HG03565 (cell line): ENCODE results near the gene EML4.
"Not testable (repeated sequence)": the region's sequence is repeated elsewhere in the genome, so short reads cannot be mapped to it uniquely, and the experiment has no call there.

ENCODE experiments used
- ATAC-seq: cut with Tn5 transposase; IDR thresholded peaks from one replicate; pipeline ENCODE4 v1.9.1; 2021; ENCODE audit warnings: mild to moderate bottlenecking, moderate library complexity; ENCODE audit not compliant: unreplicated experiment

EML4 gene, protein sequence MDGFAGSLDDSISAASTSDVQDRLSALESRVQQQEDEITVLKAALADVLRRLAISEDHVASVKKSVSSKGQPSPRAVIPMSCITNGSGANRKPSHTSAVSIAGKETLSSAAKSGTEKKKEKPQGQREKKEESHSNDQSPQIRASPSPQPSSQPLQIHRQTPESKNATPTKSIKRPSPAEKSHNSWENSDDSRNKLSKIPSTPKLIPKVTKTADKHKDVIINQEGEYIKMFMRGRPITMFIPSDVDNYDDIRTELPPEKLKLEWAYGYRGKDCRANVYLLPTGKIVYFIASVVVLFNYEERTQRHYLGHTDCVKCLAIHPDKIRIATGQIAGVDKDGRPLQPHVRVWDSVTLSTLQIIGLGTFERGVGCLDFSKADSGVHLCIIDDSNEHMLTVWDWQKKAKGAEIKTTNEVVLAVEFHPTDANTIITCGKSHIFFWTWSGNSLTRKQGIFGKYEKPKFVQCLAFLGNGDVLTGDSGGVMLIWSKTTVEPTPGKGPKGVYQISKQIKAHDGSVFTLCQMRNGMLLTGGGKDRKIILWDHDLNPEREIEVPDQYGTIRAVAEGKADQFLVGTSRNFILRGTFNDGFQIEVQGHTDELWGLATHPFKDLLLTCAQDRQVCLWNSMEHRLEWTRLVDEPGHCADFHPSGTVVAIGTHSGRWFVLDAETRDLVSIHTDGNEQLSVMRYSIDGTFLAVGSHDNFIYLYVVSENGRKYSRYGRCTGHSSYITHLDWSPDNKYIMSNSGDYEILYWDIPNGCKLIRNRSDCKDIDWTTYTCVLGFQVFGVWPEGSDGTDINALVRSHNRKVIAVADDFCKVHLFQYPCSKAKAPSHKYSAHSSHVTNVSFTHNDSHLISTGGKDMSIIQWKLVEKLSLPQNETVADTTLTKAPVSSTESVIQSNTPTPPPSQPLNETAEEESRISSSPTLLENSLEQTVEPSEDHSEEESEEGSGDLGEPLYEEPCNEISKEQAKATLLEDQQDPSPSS

DNA sequence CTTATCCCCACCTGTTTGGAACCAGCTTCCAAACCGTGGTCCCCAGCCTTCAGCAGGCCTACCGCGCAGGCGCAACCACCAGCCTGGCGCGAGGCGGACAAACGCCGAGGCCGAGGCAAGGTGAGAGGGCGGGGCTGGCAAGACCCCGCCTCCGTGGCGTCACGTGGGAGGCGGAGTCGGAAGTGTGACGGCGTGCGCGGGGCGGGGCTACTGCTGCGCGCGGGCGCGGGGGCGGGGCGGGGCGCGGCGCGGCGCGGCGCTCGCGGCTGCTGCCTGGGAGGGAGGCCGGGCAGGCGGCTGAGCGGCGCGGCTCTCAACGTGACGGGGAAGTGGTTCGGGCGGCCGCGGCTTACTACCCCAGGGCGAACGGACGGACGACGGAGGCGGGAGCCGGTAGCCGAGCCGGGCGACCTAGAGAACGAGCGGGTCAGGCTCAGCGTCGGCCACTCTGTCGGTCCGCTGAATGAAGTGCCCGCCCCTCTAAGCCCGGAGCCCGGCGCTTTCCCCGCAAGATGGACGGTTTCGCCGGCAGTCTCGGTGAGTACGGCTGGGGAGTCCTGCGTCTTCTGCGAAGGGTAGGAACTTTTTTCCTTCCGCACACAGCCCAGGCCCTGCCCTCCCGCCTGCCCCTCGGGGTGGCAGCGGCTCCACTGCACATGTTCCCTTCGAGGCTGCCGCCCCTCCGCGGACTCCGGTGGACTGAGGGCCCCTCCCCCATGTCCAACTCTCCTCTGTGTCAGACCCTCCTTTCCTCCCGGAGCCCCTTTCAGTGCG lies at the start of gene EML4:
TSS of gene EML4 (plus strand) at position 254 of the 774 bp plus-strand sequence. CDS start at position 513, 259 bp downstream.
- ATAC-seq = peak; percentile 77

DNA sequence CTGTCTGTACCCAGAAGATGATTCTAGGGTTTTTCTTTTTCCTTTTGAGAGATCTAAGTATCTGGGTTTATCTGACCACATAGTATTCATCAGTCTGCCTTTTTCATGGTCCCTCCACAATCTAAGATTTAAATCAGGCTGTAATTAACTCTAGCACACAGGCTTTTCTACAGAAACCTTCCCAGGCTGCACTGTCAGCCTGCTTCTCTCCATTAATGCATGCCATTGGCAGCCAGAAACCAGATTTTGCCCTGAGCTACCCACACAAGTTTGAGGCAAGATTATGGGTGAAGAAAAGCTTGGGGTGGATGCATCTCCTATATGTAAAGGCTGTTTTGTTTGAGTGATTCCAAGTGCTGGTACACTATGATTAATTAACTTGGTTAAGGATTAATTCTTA lies 45.7 kb upstream of the EML4 start:
- ATAC-seq = no peak

DNA sequence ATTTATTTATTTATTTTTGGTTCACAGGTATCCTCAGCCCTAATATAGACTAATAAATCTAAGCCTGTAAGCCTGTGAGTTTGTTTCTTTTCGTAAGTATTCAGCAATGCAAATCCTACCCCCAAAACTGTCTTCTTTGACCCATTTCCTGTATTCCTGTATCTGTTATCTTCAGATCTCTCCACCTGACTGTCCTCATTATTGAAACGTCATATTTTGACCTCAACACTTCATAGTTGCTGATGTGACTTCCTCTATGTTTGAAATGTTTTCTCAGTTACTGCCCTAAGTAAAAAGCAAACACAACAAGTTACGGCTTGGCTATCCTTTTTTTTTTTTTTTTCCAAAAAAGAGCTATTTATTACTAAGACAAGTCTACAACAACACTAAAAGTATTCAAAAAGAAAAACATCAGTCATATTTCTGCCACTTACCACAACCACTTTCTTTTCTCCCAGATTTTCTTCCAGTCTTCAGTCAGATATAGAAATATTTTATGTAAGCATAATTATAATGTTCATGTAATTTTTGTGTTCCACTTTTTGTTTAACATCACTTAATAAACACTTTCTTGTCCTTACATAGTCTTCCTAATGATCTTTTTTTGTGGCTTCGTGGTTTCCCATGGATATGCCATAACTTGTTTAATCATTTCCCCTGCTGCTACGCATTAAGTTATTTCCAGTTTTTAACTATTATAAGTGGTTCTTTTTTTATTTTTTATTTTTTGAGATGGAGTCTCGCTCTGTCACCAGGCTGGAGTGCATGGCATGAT lies 45.0 kb upstream of the EML4 start:
- ATAC-seq = peak; percentile 77

DNA sequence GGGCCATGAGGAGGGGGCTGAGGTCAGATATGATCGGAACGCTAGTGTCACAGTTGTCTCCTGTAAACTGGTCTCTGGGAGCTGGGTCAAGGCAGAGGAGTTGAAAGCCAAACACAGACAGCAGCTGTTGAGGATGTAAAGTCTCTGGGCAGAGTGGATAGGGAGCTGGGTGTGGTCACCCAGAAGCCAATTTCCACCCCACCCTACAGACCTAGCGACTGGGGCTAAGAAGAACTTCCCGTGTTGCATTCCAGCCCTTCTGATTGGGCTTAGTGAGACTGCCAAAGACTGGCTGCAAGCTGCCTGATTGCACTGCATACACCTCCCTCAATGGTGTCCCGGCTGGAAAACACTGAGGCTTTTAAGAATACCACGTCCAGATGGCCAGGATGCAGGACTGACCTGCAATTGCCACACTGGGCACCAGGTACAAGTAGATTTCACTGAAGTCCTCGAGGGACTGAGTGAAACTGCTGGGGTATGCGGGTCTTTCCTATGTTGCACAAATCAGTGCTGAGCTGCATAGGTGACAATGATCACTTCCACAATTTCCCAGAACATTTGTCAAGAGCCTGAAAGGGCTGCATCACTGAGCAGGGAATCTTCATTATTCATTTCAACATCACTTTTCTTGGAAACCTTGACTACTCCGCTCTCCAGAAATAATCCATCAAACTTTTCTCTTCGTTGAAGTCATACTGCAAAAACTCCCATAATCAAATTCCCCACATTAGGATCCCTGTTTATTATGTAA lies 43.1 kb upstream of the EML4 start:
- ATAC-seq = no peak

DNA sequence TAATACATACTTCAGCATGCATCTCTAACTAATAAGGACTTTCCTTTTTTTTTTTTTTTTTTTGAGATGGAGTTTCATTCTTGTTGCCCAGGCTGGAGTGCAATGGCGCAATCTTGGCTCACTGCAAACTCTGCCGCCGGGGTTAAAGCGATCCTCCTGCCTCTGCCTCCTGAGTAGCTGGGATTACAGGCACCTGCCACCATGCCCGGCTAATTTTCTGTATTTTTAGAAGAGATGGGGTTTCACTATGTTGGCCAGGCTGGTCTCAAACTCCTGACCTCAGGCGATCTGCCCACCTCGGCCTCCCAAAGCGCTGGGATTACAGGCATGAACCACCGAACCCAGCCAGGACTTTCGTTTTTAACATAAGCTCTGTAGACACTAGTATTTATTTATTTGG lies 42.3 kb upstream of the EML4 start:
- not testable (repeated sequence) for ATAC-seq

DNA sequence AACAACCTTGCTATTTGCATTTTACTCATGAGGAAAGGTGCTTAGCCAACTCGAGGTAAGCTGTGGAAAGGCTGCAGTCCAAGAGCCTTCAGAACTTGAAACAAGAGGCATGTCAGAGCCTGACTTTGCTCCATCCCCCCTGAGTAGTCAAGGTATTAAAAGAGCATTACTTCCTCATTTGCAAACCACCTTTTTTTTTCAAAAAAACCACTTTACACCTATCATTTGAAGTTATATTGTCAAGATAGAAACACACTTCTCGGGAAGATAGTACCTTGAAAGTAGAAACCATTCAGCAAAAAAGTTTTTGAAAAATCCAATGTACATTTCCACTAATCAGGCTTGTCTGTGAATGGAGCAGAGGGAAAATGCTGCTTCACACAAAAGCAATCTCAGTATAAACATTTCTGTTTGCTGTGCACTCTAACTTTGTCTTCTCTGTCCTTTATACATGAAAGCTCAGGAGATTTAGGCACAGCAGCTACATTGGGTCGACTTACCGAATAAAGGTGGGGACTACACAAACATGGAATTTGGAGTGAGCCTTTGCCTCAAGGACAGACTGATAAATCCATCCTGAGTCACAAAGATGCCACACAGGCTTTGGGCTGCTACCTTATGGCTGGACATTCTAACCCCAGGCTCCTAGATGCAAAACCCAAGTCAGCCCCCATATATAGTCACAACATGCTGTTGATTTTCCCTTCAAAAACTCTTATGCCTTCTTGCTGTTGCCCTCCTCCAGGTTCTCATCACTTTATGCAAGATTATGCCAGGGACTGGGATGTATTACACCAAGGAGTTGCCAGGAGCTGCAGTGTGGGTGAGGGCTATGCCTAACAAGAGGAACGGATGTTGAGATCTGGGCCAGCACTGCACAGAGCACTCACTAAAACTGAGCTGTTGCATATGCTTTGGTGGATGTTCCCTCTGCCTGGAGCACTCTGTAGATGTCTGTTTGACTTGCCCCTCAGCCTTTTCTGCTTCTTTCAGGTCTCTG lies 41.4 kb upstream of the EML4 start:
- peak; percentile 50 for ATAC-seq

DNA sequence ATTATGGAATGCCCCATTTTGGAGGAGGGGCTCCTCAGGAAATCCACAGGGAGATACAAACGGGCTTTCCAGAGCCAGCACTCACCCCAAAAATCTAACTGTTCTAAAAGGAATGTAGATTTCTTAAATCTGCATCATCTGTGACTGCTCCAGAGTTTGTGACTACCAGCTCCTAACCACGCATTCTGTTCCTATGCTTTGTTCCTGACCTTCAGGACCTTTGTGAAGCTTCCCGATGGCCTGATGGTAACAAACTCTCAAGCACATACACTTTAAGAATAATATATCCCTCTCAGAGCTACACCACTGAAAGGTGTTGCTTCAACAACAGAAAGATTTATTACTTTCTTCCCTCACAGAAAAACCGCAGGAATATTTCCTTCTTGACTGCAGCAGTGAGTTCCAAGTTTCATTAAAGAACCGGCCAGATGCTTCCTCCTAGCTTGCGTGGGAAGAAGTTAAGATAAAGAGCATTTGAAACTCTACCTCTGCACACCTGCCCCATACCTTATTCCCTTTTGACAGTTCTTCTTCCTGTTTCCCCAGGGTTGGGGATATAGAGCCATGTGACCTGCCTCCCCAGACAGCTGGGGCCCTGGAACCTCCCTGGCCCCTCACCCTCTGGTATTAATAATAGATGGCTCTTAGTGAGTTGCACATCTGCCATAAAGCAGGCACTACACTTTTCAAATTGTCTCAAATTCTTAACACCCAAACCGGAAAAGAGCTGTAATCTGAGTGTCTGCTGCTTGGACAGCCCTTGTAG lies 40.2 kb upstream of the EML4 start:
- ATAC-seq = no peak

DNA sequence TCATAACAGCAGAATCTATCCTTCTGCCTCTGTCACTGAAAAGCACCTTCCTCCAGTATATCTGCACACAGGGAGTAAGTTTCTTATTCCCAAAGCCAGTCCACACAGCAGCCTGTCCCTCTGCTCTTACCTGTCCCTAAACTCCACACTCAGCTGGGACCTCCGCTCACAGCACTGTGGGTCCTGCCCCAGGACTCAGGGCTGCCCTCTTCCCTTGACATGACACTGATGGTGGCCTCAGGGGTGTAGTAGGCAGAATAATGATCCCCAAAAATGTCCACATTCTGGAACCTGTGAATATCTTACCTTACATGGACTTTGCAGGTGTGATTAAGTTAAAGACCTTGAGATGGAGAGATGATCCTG lies 39.7 kb upstream of the EML4 start:
- no peak for ATAC-seq

DNA sequence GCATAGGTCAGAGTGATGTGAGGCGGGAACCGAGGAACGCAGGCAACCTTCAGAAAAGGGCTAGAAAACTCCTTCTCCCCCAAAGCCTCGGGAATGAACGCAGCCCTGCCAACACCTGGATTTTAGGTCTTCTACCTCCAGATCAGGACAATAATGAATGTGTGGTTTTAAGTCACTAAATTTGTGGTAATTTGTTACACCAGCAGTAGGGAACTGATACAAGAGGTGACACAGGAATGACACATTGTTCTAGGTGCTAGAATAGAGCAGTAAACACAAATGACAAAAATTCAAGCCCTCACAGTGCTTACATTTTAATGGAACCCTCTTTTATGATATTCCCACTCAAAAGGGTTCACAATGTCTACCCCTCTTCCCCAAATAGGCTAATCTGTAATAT lies 39.2 kb upstream of the EML4 start:
- ATAC-seq = no peak

DNA sequence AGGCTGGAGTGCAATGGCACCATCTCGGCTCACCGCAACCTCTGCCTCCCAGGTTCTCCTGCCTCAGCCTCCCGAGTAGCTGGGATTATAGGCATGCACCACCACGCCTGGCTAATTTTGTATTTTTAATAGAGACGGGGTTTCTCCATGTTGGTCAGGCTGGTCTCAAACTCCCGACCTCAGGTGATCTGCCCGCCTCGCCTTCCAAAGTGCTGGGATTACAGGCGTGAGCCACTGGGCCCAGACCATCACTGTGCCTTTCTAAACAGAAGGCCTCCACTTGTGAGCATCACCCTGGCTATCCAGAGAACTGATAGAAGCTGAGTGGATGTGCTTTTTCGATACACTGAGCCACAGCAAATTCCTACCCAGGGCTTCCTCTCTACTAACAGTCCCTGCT lies 38.3 kb upstream of the EML4 start:
- ATAC-seq = not testable (repeated sequence)

DNA sequence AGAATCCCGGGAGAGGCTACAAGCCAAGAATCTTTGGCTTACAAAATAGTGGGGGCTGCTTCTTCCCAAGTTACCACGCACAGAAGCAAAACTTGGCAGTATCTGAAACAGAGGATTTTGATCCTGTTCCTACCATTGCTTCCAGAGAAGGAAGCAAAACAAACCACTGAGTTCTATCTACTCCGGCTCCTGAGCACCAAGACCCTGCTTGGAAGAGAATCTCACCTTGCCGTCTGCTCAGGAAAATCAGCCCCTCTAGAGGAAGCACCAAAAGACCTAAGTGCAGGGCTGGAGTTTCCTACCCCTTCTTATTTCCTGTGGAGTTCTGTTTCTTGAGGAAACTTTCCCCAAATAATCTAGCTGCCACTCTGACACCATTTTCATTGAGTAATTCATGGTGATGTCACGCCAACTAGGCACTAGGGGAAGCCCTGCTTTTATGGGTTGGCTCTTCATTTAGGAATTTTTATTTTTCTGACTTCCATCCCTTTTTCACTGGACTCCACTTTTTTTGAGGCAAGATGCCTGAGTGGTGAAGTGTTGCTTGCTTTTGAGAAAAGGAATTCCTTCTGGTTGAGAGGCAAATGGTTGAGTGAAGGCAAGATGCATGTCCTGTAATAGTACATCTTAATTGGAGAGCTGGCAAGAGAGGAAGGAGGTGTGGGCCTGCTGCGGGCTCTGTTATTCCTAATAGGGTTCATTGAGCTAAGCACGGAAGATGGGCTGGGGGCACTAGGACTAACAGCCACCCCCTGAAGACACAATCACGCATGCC lies 36.8 kb upstream of the EML4 start:
- no peak for ATAC-seq

DNA sequence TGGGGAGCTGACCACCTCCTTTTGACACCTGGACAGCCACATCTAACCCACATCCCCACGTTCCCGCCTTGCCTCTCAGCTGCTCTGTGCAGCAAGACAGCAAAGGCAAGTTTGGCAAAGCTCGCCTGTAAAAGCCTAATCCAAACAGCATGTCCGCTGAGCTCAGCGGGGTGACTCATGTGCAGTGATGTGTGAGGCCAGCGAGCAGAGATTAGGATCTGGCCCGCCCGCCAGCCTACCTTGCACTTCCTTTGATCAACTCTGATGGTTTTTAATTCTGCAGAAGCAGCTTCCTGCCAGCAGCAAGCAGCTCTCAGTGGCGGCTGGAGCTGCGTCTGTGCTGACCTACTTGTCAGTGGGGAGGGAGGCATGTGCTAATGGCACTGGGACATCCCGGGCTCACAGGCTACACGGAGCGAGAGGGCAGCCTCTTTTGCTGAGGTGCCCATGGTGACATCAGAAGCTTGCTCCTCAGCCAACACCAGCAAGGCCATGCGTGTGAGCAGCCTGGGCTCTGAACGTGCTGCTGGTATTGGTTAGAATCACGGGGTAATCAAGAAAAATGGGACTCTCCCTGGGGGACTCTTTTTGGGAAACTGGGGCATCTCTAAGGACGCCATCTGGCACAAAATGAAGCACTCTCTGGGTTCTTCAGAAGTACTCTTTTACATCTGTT lies 36.0 kb upstream of the EML4 start:
- peak; percentile 84 for ATAC-seq

DNA sequence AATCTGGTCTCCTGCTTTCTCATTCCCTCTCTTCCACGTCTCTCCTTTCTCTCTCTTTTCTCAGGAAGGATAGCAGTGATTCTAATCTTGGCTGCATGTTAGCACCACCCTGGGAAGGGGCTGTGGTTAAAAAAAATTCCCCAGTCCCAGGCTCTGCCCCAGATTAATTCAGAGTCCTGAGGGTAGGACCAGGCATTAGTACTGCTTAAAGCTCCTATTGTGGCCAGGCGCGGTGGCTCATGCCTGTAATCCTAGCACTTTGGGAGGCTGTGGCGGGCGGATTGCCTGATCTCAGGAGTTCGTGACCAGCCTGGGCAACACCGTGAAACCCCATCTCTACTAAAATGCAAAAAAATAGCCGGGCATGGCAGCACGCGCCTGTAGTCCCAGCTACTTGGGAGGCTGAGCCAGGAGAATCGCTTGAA lies 35.4 kb upstream of the EML4 start:
- ATAC-seq = no peak

DNA sequence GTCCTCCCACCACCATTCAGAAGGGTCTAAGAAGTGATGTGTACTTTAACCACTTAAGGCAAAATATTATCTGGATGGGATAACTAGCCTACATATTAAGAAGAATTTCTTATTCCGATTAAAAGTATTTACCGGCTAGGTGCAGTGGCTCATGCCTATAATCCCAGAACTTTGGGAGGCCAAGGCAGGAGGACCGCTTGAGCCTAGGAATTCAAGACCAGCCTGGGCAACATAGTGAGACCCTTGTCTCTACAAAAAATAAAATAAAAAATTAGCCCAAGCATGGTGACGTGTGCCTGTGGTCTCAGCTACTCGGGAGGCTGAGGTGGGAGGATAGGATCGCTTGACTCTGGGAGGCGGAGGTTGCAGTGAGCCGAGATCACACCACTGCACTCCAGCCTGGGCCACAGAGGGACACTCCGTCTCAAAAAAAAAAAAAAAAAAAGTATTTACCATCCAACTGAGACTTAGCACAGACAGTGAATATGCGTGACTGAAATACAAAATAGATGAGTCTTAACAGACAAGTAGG lies 34.7 kb upstream of the EML4 start:
- not testable (repeated sequence) for ATAC-seq

DNA sequence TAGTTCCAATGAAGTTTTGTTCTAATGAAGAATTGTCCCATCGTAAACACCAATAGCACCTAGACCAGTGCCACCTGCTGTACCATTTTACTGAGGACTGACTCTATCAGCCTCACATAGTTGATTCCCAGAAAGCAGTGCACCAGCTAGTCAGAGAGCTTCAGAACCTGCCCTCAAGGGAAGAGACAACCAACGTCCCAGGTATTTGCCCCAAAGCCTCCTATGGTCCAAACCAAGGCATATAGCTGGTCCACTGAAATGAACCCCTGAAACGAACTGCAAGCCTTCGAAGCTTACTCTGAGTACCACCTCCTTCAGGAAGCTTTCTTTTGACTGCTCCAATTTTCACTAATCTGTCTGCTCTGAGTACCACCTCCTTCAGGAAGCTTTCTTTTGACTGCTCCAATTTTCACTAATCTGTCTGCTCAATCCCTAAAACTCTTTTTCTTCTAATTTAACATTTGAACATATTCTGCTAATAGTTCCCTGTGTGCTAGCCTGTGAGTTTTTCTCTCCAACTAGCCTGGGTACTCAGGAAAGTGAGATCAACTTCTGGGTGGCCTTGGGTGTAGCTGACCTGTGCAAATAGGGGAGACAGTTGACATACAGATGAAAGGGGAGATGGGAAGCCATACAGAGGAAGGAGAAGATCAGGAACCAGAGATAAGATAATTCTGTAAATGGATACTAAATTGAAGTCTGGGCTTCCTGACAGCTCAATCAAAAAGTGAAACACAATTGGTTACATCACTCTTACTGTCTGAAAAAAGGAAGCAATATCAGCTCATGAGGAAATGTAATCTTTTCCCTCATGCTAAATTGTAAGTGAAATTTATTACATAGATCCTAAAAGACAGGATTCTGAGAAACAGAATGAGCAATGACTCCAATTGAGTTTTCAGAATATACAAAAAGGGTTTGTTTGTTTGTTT lies 33.5 kb upstream of the EML4 start:
- no peak for ATAC-seq
